ENCODE data around the gene MINPP1.
"Not testable (repeated sequence)": the region's sequence is repeated elsewhere in the genome, so short reads cannot be mapped to it uniquely, and the experiment has no call there.

MINPP1 gene, protein sequence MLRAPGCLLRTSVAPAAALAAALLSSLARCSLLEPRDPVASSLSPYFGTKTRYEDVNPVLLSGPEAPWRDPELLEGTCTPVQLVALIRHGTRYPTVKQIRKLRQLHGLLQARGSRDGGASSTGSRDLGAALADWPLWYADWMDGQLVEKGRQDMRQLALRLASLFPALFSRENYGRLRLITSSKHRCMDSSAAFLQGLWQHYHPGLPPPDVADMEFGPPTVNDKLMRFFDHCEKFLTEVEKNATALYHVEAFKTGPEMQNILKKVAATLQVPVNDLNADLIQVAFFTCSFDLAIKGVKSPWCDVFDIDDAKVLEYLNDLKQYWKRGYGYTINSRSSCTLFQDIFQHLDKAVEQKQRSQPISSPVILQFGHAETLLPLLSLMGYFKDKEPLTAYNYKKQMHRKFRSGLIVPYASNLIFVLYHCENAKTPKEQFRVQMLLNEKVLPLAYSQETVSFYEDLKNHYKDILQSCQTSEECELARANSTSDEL

DNA sequence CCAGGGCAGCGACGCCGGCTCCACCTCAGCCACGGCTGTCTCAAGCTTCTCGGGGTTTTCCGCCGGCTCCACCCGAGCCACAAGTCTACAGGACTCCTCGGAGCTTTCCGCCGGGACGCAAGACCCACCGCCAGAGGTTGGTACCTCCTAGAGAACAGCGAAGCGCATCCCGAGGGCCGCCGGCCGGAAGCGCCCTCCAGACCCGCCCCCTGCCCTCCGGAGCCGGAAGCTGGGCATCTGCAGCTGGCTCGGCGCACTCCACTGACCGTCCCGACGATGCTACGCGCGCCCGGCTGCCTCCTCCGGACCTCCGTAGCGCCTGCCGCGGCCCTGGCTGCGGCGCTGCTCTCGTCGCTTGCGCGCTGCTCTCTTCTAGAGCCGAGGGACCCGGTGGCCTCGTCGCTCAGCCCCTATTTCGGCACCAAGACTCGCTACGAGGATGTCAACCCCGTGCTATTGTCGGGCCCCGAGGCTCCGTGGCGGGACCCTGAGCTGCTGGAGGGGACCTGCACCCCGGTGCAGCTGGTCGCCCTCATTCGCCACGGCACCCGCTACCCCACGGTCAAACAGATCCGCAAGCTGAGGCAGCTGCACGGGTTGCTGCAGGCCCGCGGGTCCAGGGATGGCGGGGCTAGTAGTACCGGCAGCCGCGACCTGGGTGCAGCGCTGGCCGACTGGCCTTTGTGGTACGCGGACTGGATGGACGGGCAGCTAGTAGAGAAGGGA lies at the start of gene MINPP1:
Gene MINPP1 (plus strand): TSS at position 254 of the 726 bp plus-strand sequence. CDS start 23 bp downstream, at position 277.
- DNase-seq = peak; percentile 87 to 90

DNA sequence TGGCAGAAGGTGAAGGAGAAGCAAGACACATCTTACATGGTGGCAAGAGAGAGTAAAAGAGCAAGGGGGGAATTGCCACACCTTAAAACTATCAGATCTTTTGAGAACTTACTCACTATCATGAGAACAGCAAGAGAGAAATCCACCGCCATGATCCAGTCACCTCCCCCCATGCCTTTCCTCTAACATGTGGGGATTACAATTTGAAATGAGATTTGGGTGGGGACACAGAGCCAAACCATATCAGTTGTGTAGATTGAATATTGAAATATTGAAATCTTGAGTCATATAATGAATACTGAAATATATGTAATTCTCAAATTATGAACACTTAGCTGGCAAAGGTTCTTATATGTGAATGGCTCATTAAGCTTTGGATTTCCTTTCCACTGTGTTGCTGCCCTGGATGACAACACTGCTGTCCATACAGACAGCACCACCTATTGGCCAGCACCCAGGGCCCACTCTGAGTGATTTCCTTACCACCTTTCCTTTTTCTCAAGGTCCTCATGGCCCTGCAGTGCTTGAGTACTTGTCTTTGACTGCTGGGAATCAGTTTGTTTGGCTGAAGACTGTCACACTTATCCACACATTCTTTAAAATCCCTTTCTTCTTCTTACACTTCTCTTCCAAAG lies 48.0 kb upstream of the MINPP1 start:
- DNase-seq = not testable (repeated sequence)

DNA sequence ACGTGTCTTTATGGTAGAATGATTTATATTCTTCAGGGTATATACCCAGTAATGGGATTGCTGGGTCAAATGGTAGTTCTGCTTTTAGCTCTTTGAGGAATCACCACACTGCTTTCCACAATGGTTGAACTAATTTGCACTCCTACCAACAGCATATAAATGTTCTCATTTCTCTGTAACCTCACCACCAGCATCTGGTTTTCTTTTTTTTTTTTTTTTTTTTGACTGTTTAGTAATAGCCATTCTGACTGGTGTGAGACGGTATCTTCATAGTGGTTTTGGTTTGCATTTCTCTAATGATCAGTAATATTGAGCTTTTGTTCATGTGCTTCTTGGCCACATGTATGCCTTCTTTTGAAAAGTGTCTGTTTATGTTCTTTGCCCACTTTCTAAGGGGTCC lies 42.9 kb upstream of the MINPP1 start:
- DNase-seq = not testable (repeated sequence)

DNA sequence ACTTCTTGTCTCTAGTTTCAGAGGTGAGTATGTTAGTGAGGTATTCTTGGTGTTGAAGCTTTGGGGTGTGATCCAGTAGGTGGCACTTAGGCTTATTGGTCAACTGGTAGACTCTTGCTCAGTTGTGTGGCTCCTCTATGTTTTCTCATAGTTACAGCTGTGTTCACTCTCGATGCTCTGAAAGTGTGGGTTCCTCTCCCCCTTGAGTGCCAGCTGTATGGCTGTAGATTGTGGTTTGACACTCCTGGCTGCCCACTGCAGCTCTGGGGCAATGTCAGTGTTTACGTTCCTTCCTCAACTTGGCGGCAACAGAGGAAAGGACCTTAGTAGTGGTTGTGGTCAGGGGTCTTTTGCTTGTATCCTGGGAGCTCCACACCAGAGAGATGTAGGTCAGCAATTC lies 37.8 kb upstream of the MINPP1 start:
- not testable (repeated sequence) for DNase-seq

DNA sequence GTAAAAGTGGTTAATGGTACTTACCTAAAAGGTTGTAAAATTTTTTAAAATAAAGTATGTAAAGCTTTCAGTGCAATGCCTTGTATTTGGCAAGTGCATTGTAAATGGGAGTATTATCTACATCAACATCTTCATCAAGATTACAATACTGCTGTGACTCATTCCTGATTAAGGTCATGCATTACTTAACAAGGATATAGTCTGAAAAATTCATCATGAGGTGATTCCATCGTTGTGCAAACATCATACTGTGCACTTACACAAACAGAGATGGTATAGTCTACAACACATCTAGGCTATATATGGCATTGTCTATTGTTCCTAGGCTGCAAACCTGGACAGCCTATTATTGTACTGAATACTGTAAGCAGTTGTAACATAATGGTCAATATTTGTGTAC lies 16.0 kb upstream of the MINPP1 start:
- not testable (repeated sequence) for DNase-seq

DNA sequence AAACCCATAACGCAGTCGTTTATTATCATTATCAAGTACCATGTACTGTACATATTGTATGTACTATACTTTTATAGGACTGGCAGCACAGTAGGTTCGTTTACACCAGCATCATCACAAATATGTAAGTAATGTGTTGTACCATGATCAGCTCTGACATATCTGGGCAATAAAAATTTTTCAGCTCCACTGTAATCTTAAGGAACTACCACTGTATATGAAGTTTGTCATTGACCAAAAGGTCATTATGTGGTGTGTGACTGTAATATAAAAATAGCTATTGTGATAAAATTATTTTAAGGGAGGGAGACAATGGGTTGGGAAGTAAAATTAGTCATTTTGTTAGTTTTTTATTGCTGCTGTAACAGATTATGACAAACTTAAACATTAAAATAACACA lies 14.4 kb upstream of the MINPP1 start:
- not testable (repeated sequence) for DNase-seq

DNA sequence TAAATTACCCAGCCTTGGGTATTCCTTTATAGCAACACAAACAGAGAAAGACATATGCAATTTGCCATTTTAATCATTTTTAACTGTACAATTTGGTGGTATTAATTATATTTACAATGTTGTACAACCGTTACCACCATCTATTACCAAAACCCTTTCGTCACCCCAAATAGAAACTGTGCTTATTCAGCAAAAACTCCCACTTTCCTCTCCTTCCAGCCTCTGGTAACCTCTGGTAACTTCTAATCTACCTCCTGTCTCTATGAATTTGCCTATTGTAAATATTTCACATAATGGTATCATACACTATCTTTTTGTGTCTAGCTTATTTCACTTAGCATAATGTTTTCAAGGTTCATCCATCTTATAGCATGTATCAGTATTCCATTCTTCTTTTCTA lies 12.2 kb upstream of the MINPP1 start:
- not testable (repeated sequence) for DNase-seq

- DNase-seq = not testable (repeated sequence)
These were observed 9.2 kb upstream of the MINPP1 start for GRCh38 chr10:87495446-87495845.

GRCh38 chr10:87497386-87497785 lies 7.3 kb upstream of the MINPP1 start:
- DNase-seq = not testable (repeated sequence)

DNA sequence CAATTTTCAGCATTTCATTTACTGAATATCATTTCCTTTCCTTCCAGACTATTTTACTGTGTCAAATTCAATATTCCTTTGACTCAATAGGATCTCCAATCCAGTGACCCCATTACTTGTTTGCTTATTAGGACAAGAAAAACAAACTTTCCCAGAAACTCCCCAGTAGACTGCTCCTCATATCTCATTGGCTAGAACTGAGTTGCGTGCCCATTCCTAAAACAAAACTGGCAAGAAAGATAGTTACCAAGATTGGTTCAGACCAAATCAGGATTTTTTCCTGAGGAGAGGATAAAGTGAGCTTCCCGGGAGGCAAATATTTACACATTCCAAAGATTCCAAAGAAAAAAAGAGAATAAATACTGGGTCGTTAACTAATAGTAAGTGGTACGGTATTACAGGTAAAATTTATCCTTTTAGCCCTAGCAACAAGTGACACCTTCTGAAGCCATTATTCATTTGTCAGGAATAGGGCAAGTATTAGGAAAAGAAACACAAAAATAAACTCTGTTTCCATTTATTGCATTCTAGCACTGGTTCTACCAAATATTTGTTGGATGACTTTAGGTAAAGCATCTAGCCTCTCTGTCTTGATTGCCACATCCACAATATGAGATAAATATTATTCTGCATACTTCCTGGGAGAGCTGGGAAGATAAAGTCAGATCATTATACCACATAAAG lies 6.4 kb upstream of the MINPP1 start:
- DNase-seq = not testable (repeated sequence)

- no peak for DNase-seq
These were observed 4.0 kb upstream of the MINPP1 start for GRCh38 chr10:87500646-87501048.

- no peak for DNase-seq
These were observed 1.3 kb upstream of the MINPP1 start for GRCh38 chr10:87503401-87503800.

- DNase-seq = no peak
These were observed 807 bp upstream of the MINPP1 start for GRCh38 chr10:87503886-87504285.

DNA sequence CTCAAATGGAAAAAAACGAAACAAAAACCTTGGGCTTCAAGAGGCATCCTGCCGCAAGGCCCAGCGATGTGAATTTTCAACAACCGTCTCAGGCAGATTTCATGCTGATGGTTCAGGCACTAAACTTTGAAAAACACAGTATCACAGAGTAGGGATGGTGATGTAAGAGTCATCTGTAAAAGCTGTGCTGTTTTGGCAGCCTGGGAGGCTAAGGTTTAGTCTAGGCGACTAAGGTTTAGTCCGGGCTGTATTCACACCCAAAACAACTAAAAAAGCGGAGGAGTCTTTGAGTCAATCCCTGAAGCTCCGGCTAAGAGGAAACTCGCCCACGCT lies 420 bp upstream of the MINPP1 start:
- DNase-seq = no peak

GRCh38 chr10:87505366-87506111 lies 846 bp downstream of the MINPP1 start:
- peak; percentile 49 to 60 for DNase-seq

GRCh38 chr10:87506956-87507355 lies 2.3 kb downstream of the MINPP1 start:
- DNase-seq = no peak

DNA sequence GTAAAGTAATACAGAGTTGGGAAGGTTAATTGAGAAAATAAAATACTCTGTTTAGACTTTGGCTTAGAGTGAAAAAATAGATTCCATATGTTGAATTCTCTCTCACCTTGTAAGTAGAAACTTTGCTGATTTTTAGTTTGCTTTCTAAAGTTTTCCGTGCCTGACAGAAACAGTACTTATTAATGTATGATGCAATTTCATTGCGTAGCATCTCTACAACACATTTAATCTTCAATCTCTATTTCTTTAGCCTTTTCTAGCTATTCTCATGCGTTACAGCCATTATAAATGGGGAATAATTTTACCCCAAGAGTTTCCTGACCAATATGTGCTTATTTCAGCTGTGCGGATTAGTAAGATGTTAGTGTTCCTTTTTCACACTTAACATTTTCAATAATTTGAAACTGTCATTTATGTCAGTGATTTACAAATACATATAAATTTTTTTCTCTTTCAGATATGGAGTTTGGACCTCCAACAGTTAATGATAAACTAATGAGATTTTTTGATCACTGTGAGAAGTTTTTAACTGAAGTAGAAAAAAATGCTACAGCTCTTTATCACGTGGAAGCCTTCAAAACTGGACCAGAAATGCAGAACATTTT lies 3.3 kb downstream of the MINPP1 start:
- no peak for DNase-seq

DNA sequence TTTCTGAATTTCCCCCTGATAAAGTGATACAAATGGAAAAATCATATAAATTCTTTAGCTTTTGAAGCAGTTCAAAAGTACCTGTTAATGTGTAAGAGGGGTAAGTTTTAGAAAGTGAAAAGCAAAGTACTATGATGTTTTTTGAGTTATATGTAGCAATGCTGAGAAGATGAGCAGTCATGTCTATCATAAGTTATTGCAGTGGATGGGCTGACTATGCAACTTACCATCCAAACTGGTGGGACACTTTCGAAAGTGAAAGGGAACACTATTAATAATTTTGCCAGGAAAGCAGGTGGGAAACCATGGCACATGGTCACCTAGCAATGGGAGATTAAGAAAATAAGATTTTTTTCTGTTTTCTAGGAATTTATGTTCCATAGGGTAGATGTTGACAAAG lies 4.1 kb downstream of the MINPP1 start:
- DNase-seq = no peak

DNA sequence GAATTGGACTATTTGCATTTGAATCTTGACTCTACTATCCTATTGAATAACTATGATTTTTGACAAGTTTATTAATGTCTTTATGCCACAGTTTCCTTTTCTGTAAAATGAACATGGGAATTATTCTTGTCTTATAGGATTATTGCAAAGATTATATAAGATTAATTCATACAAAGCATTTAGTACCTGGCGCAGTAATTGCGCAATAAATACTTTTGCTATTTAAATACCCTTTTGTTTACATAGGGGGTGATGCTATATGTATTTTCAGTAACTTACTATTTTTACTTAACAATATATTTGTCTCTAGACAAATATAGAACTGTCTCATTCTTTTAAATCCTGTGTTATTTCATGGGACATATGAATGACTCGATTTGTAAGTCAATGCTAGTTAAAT lies 5.3 kb downstream of the MINPP1 start:
- no peak for DNase-seq

GRCh38 chr10:87511526-87511925 lies 6.8 kb downstream of the MINPP1 start:
- no peak for DNase-seq

DNA sequence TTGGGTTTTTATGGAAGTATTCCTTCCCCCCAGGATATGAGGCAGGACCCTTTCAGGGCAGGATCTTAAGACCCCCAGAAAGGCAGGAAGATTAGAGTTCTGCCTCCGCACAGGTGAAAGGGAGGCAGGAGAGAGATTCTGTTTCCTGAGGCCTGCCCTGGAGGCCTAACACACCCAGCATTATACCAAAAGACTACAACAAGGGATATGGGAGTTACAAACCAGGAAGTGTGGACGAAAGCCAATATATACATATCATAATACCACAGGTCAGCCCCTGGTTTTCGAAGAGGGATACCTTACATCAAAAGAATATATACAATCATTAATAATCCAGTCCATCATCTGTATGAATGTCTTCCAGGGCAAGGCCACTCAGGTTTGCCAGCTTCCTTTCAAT lies 14.2 kb downstream of the MINPP1 start:
- no peak for DNase-seq

DNA sequence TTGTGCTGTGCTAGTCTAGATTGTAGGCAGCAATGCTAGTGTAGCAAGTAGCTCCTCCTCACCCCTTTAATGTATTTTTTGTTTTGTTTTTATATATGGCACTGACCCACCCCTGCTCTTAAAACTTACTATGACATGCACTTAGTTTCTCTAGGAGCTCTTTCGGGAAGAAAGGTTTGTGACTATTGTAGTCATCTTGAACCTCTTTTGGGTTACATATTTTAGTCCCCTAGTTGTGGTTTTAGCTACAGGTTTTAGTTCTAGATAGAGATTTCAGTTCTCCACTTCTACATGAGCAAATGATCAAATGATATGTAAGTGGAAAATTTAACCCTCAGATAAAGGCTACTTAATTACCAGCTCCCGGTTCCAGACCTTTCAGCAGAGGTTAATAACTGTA lies 14.9 kb downstream of the MINPP1 start:
- no peak for DNase-seq
